Femur (tissue), 1 donor: ENCODE measurements around the gene STX16.

ENCODE experiments used
- DNase-seq: peaks from one replicate; pipeline ENCODE4 v3.0.0-alpha.2; 2017

STX16 gene

DNA sequence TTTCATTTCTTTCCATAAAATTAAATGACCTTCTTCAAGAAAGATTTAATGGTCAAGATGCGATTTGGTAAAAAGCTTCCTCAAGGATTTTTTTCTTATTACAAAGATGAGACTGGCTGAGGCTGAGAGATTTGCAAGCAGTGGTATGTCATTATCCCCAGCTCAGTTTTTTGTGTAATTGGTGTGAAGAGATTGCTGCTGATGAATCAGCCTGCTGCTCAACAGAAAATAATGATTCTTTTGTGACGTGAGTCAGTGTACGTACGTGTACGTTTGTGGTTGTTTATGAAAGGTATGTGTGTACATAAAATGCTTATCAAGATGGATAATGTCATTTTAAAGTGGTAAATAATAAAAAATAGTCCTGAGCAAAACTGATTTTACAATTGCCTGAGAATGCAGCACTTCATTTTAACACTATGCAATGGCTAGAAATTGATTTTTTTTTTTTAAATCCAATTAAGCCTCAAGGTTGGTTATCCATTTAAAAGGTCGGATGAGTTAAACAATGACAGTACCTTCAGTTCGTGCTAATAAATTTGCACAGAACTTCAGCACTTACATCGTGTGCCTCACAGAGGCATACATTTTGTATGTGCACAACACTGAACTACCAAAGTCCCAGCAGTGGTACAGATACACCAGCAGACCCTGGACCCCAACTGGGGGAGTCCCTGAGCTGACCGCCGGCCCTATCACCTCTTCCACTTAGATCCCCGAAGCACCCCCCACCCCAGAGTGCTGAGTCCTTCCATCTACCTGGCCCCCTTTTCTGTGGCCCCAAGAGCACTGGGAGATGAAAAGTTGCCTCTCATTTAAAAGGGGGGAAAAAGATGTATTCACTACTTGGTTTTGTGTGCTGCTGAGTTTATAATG is 31.8 kb downstream of the STX16 start:
- no peak for DNase-seq

DNA sequence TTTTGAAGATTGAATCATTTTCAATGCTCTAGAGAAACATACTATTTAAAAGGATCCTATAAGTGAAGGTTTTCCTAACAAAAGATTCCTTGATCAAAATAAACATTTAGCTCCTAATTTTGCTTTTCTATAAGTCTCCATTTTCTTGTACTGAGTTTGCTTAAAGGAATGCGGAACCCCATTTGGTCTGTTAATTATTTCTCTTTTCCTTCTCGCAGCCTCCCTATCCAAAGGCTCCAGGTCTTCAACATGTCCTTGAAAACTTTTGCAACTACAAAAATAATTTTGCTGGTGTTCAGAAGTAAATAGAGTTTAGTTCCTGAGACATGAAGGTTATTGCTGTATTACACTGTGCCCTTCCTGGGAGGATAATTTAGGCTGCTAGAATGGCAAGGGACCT is 33.2 kb downstream of the STX16 start:
- no peak for DNase-seq

DNA sequence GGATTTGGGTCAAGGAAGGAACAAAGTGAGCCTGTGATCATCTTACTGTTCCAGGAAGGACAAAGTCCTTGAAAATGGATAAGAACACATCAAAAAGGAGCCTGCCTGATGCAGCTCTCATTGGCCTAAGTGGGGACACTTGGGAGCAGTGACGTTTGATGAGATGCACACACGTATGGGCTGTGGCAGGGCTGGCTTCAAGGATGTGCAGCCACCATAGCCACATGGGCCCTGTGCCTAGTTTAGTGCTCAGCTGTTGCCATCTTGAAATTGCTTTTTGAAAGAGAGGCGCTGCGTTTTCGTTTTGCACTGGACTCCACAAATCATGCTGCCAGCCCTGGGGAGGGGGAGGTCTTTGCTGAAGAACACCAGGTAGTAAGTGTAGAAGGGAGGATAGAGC is 34.9 kb downstream of the STX16 start:
- no peak for DNase-seq

DNA sequence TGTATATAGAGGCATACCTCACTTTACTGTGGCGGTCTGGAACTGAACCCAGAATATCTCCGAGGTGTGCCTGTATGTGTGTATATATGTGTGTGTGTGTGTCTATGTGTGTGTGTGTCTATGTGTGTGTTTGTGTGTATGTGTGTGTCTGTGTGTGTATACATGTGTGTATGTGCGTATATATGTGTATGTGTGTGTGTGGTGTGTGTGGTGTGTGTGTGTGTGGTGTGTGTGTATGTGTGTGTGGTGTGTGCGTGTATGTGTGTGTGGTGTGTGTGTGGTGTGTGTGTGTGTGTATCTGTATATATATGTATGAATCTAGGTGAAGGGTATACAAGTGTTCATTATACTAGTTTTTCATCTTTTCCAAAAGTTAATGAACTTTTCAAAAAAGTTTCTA is 37.3 kb downstream of the STX16 start:
- no peak for DNase-seq

DNA sequence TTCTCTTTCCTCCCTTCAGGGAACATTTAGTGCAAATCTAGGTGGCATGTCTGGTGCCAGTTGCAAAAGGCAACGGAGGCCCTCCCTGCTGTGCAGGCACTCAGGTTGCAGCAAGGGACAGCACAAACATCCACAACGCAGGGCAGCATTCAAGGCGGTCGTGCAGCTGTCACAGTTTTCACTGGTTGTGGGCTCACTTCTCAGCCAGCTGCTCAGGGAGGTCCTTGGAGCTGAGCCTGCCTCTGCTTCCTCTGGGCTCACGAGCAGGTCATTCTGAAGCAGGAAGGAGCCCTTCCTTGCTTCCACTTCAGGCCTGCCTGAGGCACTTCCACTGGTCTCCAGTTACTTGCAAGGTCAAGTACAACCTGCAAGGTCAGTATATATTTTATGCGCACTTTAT is 37.8 kb downstream of the STX16 start:
- peak; percentile 85 for DNase-seq

DNA sequence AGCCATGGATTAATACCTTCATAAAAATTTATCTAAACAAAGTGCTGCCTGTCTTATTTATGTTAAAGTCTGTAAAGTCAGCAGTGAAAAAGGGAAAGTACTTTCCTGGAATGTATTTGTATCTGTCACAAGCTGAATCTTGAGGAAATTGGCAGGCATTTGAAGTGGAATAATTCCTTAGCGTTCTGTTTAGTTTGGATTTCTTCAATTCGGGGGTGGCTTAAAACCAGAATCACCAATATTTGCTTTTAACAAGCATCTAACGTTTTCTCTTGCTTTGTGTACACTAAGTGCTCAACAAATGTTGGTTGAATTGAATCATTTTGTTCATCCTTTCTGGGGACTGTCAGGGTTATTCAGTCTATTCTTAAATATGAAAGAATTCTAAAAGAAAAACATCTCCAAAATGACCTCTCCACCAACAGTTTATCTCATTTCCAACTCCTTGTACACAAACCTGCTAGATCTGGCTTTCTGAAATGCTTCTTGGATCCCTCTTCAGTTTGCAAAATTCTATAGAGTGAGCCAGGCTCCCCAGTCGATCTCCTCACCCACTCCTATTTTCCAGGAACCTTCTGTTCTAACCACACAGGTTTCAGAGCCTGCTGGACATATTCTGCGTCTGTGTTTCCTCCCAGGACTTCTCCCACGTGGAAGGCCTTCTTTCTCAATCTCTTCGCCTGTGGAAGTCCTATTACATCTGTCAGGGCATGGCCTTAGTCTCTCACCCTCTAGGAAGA is 39.5 kb downstream of the STX16 start:
- DNase-seq, result peak; percentile 73

DNA sequence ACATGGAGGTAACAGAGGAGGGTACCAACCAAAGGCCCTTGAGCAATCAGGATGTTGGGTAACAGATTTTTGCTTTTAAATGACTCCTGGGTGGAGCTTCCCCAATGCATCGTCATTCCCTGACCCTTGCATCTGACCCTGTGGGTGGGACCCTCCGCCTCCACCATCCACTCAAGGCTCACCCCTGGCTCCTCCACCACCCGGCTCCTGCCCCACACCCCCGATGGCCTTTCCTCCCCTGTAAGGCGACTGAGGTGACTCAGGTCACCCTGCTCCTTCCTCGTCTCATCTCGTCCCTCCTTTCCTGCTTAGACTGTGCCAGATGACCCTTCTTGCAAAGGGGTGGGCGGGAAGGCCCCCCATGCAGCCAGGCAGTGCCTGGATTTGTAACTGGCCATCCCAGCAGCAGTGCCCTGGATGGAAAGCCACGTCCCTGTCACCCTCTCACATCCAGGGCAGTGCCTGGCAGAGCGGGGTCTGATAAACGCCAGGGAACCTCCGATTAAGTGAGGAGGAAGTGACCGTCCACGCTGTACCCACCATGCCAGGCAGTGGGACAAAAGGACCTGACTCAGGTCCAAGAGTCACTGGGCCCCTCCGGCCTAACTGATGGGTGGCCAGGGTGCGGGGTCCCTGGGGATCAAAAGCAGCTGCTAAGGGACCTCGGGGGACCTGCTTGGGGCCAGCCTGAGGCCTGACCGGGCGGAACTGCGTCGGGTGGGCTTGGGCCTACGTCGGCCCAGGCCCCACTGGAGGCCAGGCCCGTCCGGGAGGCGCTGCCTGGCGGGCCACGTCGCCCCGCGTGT is 40.9 kb downstream of the STX16 start:
- DNase-seq, result peak; percentile 58

DNA sequence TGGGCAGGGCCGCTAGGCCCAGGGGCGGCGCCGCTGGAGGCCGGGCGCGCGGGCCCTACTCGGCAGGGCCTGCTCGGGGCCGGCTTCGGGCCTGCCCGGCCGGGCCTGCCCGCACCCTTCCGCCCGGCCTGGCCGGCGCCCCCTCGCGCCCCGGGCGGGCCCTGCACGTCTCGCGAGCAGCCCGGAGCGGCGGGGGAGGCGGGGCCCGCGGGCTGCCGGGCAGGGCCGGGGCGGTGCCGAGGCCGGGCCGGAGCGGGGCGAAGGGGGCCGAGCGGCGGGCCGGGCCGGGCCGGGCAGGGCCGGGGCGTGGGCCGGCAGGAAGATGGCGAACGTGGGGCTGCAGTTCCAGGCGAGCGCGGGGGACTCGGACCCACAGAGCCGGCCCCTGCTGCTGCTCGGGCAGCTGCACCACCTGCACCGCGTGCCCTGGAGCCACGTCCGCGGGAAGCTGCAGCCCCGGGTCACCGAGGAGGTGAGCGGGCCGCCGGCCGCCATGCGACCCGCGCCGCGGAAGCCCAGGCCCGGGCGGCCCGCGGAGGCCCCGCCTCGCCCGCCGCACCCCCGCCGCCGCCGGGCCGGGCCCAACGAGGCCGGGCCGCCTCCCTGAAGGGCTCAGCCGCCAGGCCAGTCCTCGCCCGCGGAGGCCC is 41.6 kb downstream of the STX16 start, which contains the start of gene NPEPL1:
NPEPL1 (plus strand) TSS at position 222 of the 647 bp plus-strand sequence; CDS start at position 323, 101 bp downstream.
- peak; percentile 67 for DNase-seq

DNA sequence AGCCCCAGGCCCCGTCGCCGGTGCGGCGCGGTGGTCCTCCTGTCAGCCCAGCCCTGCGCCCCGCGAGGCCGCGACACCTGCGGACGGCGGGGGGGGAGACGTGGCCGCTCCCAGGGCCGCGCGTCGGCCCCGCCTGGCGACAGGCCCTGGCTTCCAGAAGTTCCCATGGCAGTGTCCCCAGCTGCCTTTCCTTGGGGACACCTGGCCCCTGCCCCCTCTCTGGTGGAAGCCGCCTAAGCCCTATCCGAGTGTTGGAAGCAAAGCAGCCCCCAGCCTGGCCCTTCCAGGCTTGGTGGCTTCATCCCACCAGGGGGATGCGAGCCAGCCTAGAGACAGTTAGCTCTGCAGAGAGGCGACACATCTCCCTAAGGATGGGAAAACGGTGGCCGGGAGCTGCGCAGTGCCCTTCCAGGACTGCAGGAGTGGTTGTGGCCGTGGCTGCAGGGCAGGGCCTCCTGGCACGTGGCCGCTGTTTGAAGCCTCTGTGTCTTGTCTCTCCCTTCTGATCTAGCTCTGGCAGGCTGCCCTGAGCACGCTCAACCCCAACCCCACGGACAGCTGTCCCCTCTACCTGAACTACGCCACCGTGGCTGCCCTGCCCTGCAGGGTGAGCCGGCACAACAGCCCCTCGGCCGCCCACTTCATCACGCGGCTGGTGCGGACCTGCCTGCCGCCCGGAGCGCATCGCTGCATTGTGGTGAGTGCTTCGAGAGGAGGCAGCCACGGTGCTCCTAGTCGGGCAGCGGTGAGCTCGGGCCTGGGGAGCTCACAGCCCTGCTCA is 42.3 kb downstream of the STX16 start:
- DNase-seq, result peak; percentile 50

DNA sequence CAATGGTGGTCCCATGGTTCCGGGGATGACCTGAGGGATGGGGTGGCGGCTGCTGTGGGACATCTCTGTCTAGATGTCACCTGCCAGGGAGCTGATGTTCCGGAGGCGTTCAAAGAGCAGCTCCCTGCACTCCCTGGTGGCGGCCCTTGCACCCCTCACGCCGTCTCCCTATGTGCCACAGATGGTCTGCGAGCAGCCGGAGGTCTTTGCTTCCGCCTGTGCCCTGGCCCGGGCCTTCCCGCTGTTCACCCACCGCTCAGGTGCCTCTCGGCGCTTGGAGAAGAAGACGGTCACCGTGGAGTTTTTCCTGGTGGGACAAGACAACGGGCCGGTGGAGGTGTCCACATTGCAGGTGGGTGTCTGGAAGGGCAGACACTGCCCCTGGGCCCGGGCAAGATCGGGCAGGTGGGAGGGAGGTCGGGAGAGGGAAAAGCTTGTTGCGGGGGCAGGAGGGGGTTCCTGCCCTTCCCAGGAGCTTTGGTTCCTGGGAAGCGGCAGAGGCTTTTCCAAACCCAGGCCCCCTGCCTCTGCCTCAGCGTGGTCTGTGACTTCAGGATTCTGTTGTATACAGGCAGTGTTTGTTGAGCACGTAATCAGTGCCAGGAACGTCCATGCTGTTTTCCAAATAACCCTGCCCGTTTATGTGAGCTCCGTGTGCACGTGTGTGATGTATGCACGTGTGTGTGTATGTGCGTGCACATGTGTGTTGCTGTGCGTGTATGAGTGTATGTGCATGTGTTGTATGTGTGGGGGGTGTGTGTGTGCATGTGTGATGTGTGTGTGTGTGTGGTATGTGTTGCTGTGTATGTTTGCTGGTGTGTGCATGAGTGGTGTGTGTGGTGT is 43.4 kb downstream of the STX16 start:
- DNase-seq, result no peak

DNA sequence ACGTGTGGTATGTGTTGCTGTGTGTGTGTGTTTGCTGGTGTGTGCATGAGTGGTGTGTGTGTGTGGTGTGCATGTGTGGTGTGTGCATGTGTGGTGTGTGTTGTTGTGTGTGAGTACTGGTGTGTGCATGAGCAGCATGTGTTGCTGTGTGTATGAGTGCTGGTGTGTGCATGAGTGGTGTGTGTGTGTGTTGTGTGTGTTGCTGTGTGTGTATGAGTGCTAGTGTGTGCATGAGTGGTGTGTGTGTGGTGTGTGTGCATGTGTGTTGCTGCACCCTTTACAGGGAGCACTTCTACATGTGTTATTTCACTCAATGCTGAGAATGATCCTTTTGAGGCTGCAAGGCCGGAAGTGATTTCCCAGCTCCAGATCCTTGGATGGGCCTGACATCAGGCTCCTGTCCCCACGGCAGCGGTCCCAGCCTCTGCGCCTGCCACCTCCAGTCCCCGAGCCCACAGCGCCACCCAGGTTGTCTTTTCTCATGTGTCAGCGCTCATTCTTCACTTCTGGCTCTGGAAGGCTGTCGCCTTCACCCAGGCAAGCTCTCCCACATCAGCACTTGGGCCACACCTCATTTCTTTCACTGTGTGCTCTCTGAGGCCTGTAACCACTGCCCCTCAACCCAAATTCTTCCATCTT is 44.1 kb downstream of the STX16 start:
- no peak for DNase-seq

DNA sequence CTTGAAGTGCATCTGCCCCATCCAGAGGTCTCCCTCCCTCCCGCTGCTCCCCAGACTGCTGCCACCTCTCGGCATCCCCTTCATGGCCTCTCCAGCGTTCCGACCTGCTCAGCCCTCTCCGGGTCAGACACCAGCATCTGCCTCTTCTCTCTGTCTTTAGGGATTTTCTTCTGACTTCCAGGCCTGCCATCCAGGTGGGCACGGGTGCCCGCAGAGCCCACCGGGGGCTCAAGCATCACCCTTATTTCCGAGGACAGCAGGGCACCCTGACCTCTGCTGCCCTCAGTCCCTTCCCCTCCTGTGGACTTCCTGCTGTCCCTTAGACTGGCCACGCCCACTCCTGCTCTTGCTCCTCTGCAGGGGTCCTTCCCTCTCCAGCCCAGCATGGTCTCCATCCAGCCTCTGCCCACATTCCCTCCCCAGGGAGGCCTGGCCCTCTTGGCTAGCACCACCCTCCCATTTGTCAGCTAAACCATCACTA is 44.9 kb downstream of the STX16 start:
- peak; percentile 18 for DNase-seq

DNA sequence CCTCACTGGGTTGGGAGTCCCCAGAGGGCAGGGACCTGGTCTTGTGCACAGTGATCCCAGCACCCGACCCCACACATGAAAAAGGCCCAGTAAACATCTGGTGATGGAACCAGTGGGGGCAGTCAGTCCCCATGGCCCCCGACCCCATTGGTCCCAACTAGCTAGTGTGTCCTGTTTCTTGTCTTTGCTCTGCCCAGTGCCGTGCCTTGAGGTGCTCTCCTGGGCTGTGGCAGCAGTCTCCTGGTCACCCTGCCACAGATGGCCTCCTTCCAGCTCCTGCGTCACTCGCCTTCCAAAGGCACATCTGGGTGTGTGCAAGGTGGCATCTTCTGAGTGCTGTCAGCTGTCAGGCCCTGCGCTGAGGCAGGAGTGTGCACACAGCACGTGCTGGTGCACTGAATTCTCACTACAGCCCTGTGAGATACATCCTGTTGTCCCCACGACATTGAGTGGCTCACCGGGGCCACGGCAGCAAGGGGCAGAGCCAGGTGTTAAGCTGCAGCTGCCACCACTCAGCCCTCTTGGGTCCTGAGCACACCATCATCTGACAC is 45.4 kb downstream of the STX16 start:
- DNase-seq, result no peak

DNA sequence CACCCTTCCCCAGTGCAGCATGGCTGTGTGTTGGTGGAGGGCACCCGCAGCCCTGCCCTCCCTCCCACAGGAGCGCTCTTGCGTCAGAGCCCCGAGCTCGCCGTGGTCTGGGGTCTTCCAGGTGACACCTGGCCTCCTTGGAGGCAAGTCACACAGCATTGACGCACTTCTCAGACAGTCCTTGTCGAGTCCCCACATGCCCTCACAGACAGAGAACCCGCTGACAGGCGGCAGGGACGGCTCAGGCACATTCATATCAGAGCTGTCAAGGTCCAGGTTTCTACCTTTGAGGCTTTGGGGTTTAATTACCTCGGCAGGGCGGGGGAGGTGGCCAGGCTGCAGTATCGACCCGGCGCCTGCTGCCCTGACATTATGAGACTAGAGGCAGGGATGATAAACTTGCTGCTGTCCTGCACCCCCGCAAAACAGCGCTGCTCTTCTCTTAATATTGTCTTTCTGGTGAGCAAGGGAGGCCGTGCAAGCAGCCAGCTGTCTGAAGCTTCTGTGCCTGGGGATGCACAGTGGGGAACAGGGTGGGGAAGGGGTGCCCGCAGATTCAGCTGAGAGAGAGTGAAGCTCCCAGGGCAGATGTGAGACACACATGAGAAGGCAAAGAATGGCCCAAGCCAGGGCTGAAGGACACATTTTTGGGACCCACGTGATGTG is 46.3 kb downstream of the STX16 start:
- peak; percentile 18 for DNase-seq

DNA sequence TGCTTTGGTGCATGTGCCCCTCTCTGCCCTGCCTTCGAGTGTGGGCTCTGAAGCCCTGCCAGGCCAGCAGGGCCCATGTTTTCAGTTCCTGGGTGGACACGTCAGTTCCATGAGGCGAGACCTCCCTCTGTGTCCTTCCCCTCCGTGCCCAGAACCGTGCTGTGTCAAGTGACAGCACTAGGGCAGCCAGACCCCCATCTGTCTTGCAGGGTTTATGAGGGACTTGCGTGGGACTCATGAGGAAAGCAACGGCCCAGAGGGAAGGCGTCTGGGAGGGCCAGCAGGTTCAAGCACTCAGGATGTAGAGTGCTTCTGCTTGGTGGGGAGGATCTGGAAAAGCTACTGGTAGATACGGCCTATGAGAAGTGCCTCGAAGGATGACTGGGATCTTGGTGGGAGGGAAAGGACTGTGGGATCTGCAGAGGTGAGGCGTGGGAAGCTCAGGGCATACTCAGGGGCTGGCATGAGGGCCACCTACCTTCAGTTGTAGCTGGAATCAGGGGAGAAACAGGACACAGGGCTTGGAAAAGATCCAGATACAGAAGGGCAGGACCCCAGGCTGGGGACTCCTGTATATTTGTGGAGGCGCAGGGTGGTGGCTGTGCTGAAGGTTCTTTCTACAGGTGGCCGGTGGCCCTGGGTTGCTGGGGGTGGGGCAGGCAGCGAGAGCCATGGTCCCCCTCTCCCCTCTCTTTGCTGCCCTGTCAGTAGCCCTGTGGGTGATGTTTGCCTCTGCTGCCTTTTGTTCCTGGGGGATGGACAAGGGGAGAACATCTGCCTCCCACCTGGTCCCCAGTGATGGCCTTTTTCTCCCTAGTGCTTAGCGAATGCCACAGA is 47.0 kb downstream of the STX16 start:
- DNase-seq, result no peak

DNA sequence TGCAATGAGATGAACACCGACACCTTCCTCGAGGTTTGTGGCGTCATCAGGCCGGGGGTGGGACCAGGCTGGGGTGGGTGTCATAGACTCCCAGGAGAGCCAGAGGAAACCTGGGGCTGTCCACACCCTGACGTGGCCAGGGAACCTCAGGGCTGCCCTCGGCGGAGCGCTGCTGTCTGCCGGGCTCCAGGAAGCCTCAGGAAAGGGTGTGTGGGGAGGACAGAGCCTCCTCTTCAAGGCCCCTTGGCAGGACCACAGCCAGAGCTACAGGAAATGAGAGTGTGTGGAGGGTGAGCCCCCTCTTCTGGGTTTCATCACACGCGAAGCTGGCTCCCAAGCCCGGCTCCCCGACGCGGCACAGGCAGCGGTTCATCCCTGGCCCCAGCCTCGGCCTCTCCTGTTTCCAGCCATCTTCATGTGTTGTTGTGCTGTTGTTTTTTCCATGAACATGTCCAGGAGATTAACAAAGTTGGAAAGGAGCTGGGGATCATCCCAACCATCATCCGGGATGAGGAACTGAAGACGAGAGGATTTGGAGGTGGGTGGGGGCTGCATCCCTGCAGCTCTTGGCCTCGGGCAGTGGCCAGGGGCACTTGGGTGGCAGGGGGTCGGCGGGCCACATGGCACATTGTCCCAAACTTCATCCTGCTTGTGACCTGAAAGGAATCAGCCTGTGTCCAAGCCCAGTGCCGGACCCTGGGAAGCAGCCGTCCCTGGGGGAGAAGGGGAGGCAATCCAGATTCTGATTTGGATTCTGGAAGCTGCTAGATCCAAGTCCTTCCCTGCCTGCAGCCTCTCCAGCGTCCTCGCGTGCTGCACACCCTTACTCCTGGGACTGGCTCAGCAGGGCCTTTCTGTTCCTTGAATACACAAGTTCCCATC is 47.9 kb downstream of the STX16 start:
- peak; percentile 94 for DNase-seq

DNA sequence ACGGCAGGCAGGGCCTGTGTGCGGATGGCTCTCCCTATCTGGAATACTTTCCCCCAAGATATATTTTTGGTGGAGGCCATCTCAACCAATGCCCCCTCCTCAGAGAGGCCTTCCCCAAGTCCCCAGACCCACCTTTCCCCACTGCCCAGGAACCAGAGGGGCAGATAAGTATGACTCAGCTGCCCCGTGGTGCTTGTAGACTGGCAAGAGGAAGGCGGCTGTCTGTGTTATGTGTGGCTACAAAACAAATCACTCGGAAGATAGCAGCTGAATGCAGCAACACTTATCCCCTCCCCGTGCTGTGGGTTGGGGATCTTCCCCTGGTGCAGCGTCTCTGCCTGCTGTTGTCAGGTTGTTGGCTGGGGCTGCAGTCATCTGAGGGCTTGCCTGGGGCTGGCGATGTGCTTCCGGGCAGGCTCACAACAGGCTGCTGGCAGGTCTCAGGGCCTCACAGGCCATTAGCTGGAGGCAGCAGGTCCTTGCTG is 48.6 kb downstream of the STX16 start:
- DNase-seq, result peak; percentile 43
